Mucosa of rectum (tissue), 2 donors: Measurements from ENCODE around the gene MAGI2.

Source experiments
- H3K27ac ChIP-seq, 2 donors: one replicate each; pipeline ENCODE4 v1.7.0; 2013; ENCODE audit warnings: inconsistent platforms in 2 of 2, low read depth in 2 of 2, low read length in 2 of 2
- H3K27me3 ChIP-seq, 2 donors: one replicate each; pipeline ENCODE4 v1.7.0; 2013; ENCODE audit warnings: low read length in 2 of 2; ENCODE audit not compliant: control insufficient read depth in 2 of 2, insufficient read depth in 2 of 2
- H3K36me3 ChIP-seq, 2 donors: one replicate each; pipeline ENCODE4 v1.7.0; 2013; ENCODE audit warnings: low read length in 2 of 2; ENCODE audit not compliant: control insufficient read depth in 2 of 2, insufficient read depth in 2 of 2
- H3K4me1 ChIP-seq, 2 donors: one replicate each; pipeline ENCODE4 v1.7.0; 2013; ENCODE audit warnings: low read length in 2 of 2, mild to moderate bottlenecking in 1 of 2; ENCODE audit not compliant: control insufficient read depth in 2 of 2, insufficient read depth in 2 of 2
- H3K4me3 ChIP-seq, 2 donors: one replicate each; pipeline ENCODE4 v1.7.0; 2013; ENCODE audit warnings: low read length in 2 of 2
- H3K9ac ChIP-seq, 2 donors: one replicate each; pipeline ENCODE4 v1.7.0; 2013; ENCODE audit warnings: low read length in 2 of 2, low read depth in 1 of 2, mild to moderate bottlenecking in 1 of 2
- H3K9me3 ChIP-seq, 2 donors: one replicate each; pipeline ENCODE4 v1.7.0; 2013; ENCODE audit warnings: low read length in 2 of 2; ENCODE audit not compliant: control insufficient read depth in 2 of 2
- donor health status: healthy.
- donor health status: Normal muscosa, but diverticular disease.

MAGI2 gene

GRCh38 chr7:79352323-79352722, 101.1 kb downstream of the MAGI2 start:
- H3K27ac ChIP-seq = no peak overlapping the region
- H3K27me3 ChIP-seq = no peaks in the 10 kb centered on the region
- H3K36me3 ChIP-seq = no peaks in the 10 kb centered on the region
- no peaks in the 10 kb centered on the region for H3K4me1 ChIP-seq
- no peaks in the 10 kb centered on the region for H3K9me3 ChIP-seq
- no peak overlapping the region for H3K4me3 ChIP-seq
- H3K9ac ChIP-seq = no peak overlapping the region

GRCh38 chr7:79347351-79347750, 106.1 kb downstream of the MAGI2 start:
- Histone ChIP-seq H3K36me3 (no peaks in the 10 kb centered on the region), H3K27ac (no peak overlapping the region), H3K4me1 (no peaks in the 10 kb centered on the region), H3K9ac (no peak overlapping the region), H3K27me3 (no peaks in the 10 kb centered on the region), H3K4me3 (no peak overlapping the region), H3K9me3 (no peaks in the 10 kb centered on the region)

- no peak overlapping the region for H3K9ac ChIP-seq
- no peaks in the 10 kb centered on the region for H3K9me3 ChIP-seq
- no peaks in the 10 kb centered on the region for H3K36me3 ChIP-seq
- H3K27me3 ChIP-seq = no peaks in the 10 kb centered on the region
- H3K4me3 ChIP-seq = no peak overlapping the region
- no peak overlapping the region for H3K27ac ChIP-seq
- no peaks in the 10 kb centered on the region for H3K4me1 ChIP-seq
Observed at GRCh38 chr7:79341902-79342301, 111.6 kb downstream of the MAGI2 start.

GRCh38 chr7:79340212-79340611, 113.3 kb downstream of the MAGI2 start:
- H3K9me3 ChIP-seq = no peaks in the 10 kb centered on the region
- H3K27ac ChIP-seq = no peak overlapping the region
- H3K9ac ChIP-seq = no peak overlapping the region
- H3K4me3 ChIP-seq = no peak overlapping the region
- no peaks in the 10 kb centered on the region for H3K27me3 ChIP-seq
- H3K36me3 ChIP-seq = no peaks in the 10 kb centered on the region
- no peaks in the 10 kb centered on the region for H3K4me1 ChIP-seq

- no peaks in the 10 kb centered on the region for H3K36me3 ChIP-seq
- H3K4me3 ChIP-seq = no peak overlapping the region
- H3K27ac ChIP-seq = no peak overlapping the region
- H3K27me3 ChIP-seq = no peaks in the 10 kb centered on the region
- no peaks in the 10 kb centered on the region for H3K9me3 ChIP-seq
- no peaks in the 10 kb centered on the region for H3K4me1 ChIP-seq
- H3K9ac ChIP-seq = no peak overlapping the region
Observed at GRCh38 chr7:79339208-79339925, 114.1 kb downstream of the MAGI2 start.

- Histone ChIP-seq H3K27me3 (no peaks in the 10 kb centered on the region), H3K27ac (no peak overlapping the region), H3K36me3 (no peaks in the 10 kb centered on the region), H3K9me3 (no peaks in the 10 kb centered on the region), H3K4me3 (no peak overlapping the region), H3K9ac (no peak overlapping the region), H3K4me1 (no peaks in the 10 kb centered on the region)
Observed at GRCh38 chr7:79337717-79338116, 115.8 kb downstream of the MAGI2 start.

- Histone ChIP-seq H3K27ac (no peak overlapping the region), H3K9me3 (no peaks in the 10 kb centered on the region), H3K4me3 (no peak overlapping the region), H3K36me3 (no peaks in the 10 kb centered on the region), H3K9ac (no peak overlapping the region), H3K4me1 (no peaks in the 10 kb centered on the region), H3K27me3 (no peaks in the 10 kb centered on the region)
Observed at GRCh38 chr7:79334841-79335240, 118.6 kb downstream of the MAGI2 start.

GRCh38 chr7:79334334-79334733, 119.1 kb downstream of the MAGI2 start:
- no peaks in the 10 kb centered on the region for H3K27me3 ChIP-seq
- H3K4me3 ChIP-seq = no peak overlapping the region
- H3K9me3 ChIP-seq = no peaks in the 10 kb centered on the region
- no peaks in the 10 kb centered on the region for H3K36me3 ChIP-seq
- H3K4me1 ChIP-seq = no peaks in the 10 kb centered on the region
- H3K27ac ChIP-seq = no peak overlapping the region
- H3K9ac ChIP-seq = no peak overlapping the region

- Histone ChIP-seq H3K36me3 (no peaks in the 10 kb centered on the region), H3K27ac (no peak overlapping the region), H3K4me3 (no peak overlapping the region), H3K9ac (no peak overlapping the region), H3K4me1 (no peaks in the 10 kb centered on the region), H3K27me3 (no peaks in the 10 kb centered on the region), H3K9me3 (no peaks in the 10 kb centered on the region)
Observed at GRCh38 chr7:79332091-79332490, 121.4 kb downstream of the MAGI2 start.

GRCh38 chr7:79329464-79329863, 124.0 kb downstream of the MAGI2 start:
- Histone ChIP-seq H3K9me3 (no peaks in the 10 kb centered on the region), H3K27ac (no peak overlapping the region), H3K36me3 (no peaks in the 10 kb centered on the region), H3K27me3 (no peaks in the 10 kb centered on the region), H3K9ac (no peak overlapping the region), H3K4me3 (no peak overlapping the region), H3K4me1 (no peaks in the 10 kb centered on the region)
